Measurements from ENCODE around the gene HSF2. TPM values are rescaled to one million over a fixed set of nuclear protein-coding genes. Genes with fewer than 3 reads are reported as not detected.

HSF2 gene
- polyA plus RNA-seq, 1 donor from 2014 or later: 153 TPM

DNA sequence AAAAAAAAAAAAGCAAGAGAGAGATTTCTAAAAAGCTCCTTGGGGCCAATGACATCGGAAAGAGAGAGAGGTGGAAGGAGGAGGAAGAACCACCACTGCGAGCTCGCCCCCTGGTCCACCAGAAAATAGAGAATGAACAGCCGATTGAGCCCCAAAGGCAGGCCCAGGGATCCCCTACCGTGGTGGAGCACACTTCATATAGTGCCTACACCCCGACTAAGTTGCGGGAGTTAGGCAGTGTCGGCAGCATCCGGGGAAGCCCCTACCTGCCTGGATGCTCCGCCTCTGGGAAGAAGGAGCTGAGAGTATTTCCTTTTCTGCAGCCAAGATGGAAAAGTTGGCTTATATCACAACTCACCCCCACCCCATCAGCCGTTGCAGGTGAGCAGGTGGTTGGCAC, 38.6 kb upstream of the HSF2 start:
- Histone ChIP-seq H3K27me3 (ENCODE audit: insufficient read depth, low read depth, low read length) (no peaks in the 10 kb centered on the region), H3K4me2 (ENCODE audit: low read length) (no peak overlapping the region), H3K4me3 (ENCODE audit: low read length) (no peak overlapping the region), H3K27ac (ENCODE audit: low read length) (no peak overlapping the region), H3F3A (ENCODE audit: insufficient read depth, low read length, poor library complexity, severe bottlenecking) (no peaks in the 10 kb centered on the region), H3K9me2 (ENCODE audit: insufficient read depth, low read length) (no peaks in the 10 kb centered on the region), H4K20me1 (ENCODE audit: insufficient read depth) (no peaks in the 10 kb centered on the region), H3K36me3 (ENCODE audit: insufficient read depth, low read length) (no peaks in the 10 kb centered on the region), H3K79me2 (replicated peaks; ENCODE audit: insufficient read depth, low read length) (no peaks in the 10 kb centered on the region), H2AFZ (ENCODE audit: low read depth, low read length) (no peak overlapping the region), H3K9me3 (ENCODE audit: low read length) (no peaks in the 10 kb centered on the region), H3K9ac (ENCODE audit: low read length) (no peak overlapping the region)
- no peak for TF ChIP-seq REST (IDR thresholded peaks at IDR 0.05; ENCODE audit: borderline replicate concordance)
- TF ChIP-seq RAD21 (conservative IDR thresholded peaks at IDR 0.05): no peak
- TF ChIP-seq POLR2AphosphoS5 (IDR thresholded peaks at IDR 0.05): no peak
- no peak for TF ChIP-seq EP300 (conservative IDR thresholded peaks at IDR 0.05; ENCODE audit: poor library complexity, severe bottlenecking)
- no peak for TF ChIP-seq SMC3 (conservative IDR thresholded peaks at IDR 0.05; ENCODE audit: poor library complexity)
- TF ChIP-seq MXI1 (conservative IDR thresholded peaks at IDR 0.05; ENCODE audit: poor library complexity, severe bottlenecking): no peak
- TF ChIP-seq EZH2 (IDR thresholded peaks at IDR 0.05; ENCODE audit: borderline replicate concordance, insufficient read depth, low read length, poor library complexity, severe bottlenecking): no peak
- no peak for TF ChIP-seq TAF1 (IDR thresholded peaks at IDR 0.05; ENCODE audit: low read depth)
- TF ChIP-seq, protein P1, sequence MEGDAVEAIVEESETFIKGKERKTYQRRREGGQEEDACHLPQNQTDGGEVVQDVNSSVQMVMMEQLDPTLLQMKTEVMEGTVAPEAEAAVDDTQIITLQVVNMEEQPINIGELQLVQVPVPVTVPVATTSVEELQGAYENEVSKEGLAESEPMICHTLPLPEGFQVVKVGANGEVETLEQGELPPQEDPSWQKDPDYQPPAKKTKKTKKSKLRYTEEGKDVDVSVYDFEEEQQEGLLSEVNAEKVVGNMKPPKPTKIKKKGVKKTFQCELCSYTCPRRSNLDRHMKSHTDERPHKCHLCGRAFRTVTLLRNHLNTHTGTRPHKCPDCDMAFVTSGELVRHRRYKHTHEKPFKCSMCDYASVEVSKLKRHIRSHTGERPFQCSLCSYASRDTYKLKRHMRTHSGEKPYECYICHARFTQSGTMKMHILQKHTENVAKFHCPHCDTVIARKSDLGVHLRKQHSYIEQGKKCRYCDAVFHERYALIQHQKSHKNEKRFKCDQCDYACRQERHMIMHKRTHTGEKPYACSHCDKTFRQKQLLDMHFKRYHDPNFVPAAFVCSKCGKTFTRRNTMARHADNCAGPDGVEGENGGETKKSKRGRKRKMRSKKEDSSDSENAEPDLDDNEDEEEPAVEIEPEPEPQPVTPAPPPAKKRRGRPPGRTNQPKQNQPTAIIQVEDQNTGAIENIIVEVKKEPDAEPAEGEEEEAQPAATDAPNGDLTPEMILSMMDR (IDR thresholded peaks at IDR 0.05; ENCODE audit: poor library complexity, severe bottlenecking): no peak

- Histone ChIP-seq H3K9ac (ENCODE audit: low read length) (no peak overlapping the region), H3K4me2 (ENCODE audit: low read length) (no peak overlapping the region), H3K36me3 (ENCODE audit: insufficient read depth, low read length) (no peaks in the 10 kb centered on the region), H3K79me2 (replicated peaks; ENCODE audit: insufficient read depth, low read length) (no peaks in the 10 kb centered on the region), H3F3A (ENCODE audit: insufficient read depth, low read length, poor library complexity, severe bottlenecking) (no peaks in the 10 kb centered on the region), H3K9me3 (ENCODE audit: low read length) (no peaks in the 10 kb centered on the region), H3K4me3 (ENCODE audit: low read length) (no peak overlapping the region), H3K9me2 (ENCODE audit: insufficient read depth, low read length) (no peaks in the 10 kb centered on the region), H4K20me1 (ENCODE audit: insufficient read depth) (no peaks in the 10 kb centered on the region), H3K27ac (ENCODE audit: low read length) (no peak overlapping the region), H3K27me3 (ENCODE audit: insufficient read depth, low read depth, low read length) (no peaks in the 10 kb centered on the region), H2AFZ (ENCODE audit: low read depth, low read length) (no peak overlapping the region)
- no peak for TF ChIP-seq RAD21 (conservative IDR thresholded peaks at IDR 0.05)
- no peak for TF ChIP-seq EZH2 (IDR thresholded peaks at IDR 0.05; ENCODE audit: borderline replicate concordance, insufficient read depth, low read length, poor library complexity, severe bottlenecking)
- TF ChIP-seq EP300 (conservative IDR thresholded peaks at IDR 0.05; ENCODE audit: poor library complexity, severe bottlenecking): no peak
- TF ChIP-seq, protein P1 (IDR thresholded peaks at IDR 0.05; ENCODE audit: poor library complexity, severe bottlenecking): no peak
- TF ChIP-seq TAF1 (IDR thresholded peaks at IDR 0.05; ENCODE audit: low read depth): no peak
- TF ChIP-seq POLR2AphosphoS5 (IDR thresholded peaks at IDR 0.05): no peak
- no peak for TF ChIP-seq REST (IDR thresholded peaks at IDR 0.05; ENCODE audit: borderline replicate concordance)
- TF ChIP-seq SMC3 (conservative IDR thresholded peaks at IDR 0.05; ENCODE audit: poor library complexity): no peak
- no peak for TF ChIP-seq MXI1 (conservative IDR thresholded peaks at IDR 0.05; ENCODE audit: poor library complexity, severe bottlenecking)
Measured at GRCh38 chr6:122361314-122361979, 38.0 kb upstream of the HSF2 start.

All from neural cell (in vitro differentiated cells).